ENCODE measurements around the gene RAVER1. TPM values are rescaled to one million over a fixed set of nuclear protein-coding genes. Genes with fewer than 3 reads are reported as not detected.
"Not testable (repeated sequence)": the region's sequence is repeated elsewhere in the genome, so short reads cannot be mapped to it uniquely, and the experiment has no call there.

Gene RAVER1
- total RNA-seq, 4 donors from 2014 or later, result 15.6 to 33.2 (median 21.8) TPM

DNA sequence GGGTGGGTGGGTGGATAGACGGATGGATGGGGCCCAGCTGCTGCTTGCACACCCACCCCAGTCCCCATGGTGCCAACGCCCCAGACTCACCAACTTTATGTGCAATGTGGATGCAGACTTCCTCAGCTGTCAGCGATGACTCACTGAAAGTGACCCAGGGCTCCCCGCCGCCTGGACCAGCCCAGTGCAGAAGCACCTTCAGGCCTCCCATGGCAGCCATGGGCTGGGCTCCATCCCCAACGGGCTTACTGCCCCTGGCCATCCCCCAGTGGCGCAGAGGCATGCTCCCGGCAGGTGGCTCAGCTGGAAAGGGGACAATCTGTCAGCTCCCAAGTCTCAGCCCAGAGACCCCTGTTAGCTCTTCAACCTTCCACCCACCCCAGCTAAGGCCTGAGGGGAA is 44.8 kb upstream of the RAVER1 start:
- TF ChIP-seq POLR2A (IDR thresholded peaks at IDR 0.05) (no peak), EP300 (IDR thresholded peaks at IDR 0.05) (no peak), POLR2AphosphoS5 (IDR thresholded peaks at IDR 0.05) (no peak)
- TF ChIP-seq, protein P1, sequence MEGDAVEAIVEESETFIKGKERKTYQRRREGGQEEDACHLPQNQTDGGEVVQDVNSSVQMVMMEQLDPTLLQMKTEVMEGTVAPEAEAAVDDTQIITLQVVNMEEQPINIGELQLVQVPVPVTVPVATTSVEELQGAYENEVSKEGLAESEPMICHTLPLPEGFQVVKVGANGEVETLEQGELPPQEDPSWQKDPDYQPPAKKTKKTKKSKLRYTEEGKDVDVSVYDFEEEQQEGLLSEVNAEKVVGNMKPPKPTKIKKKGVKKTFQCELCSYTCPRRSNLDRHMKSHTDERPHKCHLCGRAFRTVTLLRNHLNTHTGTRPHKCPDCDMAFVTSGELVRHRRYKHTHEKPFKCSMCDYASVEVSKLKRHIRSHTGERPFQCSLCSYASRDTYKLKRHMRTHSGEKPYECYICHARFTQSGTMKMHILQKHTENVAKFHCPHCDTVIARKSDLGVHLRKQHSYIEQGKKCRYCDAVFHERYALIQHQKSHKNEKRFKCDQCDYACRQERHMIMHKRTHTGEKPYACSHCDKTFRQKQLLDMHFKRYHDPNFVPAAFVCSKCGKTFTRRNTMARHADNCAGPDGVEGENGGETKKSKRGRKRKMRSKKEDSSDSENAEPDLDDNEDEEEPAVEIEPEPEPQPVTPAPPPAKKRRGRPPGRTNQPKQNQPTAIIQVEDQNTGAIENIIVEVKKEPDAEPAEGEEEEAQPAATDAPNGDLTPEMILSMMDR (IDR thresholded peaks at IDR 0.05), result no peak
- Histone ChIP-seq H3K4me1 (peaks cover 0 to 22% (median 4%) of the 10 kb centered on the region in 3 donors), H3K36me3 (peaks cover 0 to 45% of the 10 kb centered on the region in 2 donors), H3K9me3 (no peaks in the 10 kb centered on the region), H3K27ac (no peak overlapping the region), H3K4me3 (no peak overlapping the region), H3K27me3 (no peaks in the 10 kb centered on the region)
- no peak for ATAC-seq
- 80 to 92% methylated on average over 1 to 6 of the region's 8 CpGs for WGBS, 2 donors (ENCODE audit: low coverage in 1 of 2)

DNA sequence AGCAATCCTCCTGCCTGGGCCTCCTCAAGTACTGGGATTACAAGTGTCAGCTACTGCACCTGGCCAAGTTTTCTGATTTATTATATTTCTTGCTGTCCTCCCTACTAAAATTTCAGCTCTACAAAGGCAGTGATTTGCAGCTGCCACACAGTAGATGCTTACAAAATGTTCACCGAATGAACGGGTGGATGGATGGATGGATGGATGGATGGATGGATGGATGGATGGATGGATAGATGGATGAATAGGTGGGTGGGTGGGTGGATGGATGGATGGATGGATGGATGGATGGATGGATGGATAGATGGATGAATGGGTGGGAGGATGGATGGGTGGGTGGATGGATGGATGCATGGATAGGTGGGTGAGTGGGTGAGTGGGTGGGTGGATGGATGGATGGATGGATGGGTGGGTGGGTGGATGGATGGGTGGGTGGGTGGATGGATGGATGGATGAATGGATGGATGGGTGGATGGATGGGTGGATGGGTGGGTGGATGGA is 43.9 kb upstream of the RAVER1 start:
- H3K9me3 ChIP-seq, H3K27me3 ChIP-seq, H3K27ac ChIP-seq, H3K4me3 ChIP-seq, ATAC-seq: not testable (repeated sequence)
- WGBS, 2 donors (ENCODE audit: low coverage in 1 of 2), result 100% methylated on average over 2 of the region's 2 CpGs; no CpG with 5 or more reads in 1 of the 2 donors
- H3K4me1 ChIP-seq, result peaks cover 0 to 22% (median 4%) of the 10 kb centered on the region in 3 donors
- H3K36me3 ChIP-seq, result peaks cover 0 to 53% of the 10 kb centered on the region in 2 donors

DNA sequence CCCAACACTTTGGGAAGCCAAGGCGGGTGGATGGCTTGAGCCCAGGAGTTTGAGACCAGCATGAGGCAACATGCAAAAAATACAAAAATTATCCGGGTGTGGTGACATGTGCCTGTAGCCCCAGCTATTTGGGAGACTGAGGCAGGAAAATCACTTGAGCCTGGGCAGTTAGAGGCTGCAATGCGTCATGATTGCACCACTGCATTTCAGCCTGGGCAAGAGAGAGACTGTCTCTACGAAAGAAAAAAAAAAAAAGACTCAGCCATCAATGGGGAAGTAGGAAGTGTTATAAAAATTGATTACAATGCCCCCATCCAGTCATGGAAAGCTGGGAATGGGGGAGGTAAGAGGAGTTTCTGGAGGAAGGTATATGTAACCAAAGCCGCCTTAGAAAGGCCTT is 41.6 kb upstream of the RAVER1 start:
- WGBS, 2 donors (ENCODE audit: low coverage in 1 of 2), result 90 to 100% methylated on average over 4 to 5 of the region's 5 CpGs
- Histone ChIP-seq H3K36me3 (peaks cover 0 to 75% of the 10 kb centered on the region in 2 donors), H3K4me1 (peaks cover 0 to 15% (median 0%) of the 10 kb centered on the region in 3 donors), H3K27ac (no peak overlapping the region), H3K27me3 (no peaks in the 10 kb centered on the region), H3K9me3 (no peaks in the 10 kb centered on the region), H3K4me3 (no peak overlapping the region)
- no peak for ATAC-seq
- no peak for TF ChIP-seq POLR2A (IDR thresholded peaks at IDR 0.05)
- TF ChIP-seq, protein P1 (IDR thresholded peaks at IDR 0.05), result no peak
- TF ChIP-seq POLR2AphosphoS5 (IDR thresholded peaks at IDR 0.05), result no peak
- TF ChIP-seq EP300 (IDR thresholded peaks at IDR 0.05), result no peak

DNA sequence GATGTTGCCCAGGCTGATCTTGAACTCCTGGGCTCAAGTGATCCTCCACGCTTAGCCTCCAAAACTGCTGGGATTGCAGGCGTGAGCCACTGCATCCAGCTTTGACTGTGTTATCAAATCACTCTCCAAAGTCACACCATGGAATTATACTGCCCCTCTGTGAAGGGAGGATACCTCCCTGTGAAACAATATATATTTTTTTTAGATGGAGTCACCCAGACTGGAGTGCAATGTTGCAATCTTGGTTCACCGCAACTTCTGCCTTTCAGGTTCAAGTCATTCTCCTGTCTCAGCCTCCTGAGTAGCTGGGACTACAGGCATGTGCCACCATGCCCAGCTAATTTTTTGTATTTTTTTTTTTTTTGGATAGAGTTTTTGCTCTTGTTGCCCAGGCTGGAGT is 39.4 kb upstream of the RAVER1 start:
- no peaks in the 10 kb centered on the region for H3K4me1 ChIP-seq
- no peaks in the 10 kb centered on the region for H3K9me3 ChIP-seq
- H3K4me3 ChIP-seq, result no peak overlapping the region
- H3K36me3 ChIP-seq, result peaks cover 0 to 90% of the 10 kb centered on the region in 2 donors
- H3K27ac ChIP-seq, result no peak overlapping the region
- 82% methylated on average over 2 of the region's 3 CpGs; no CpG with 5 or more reads in 1 of the 2 donors for WGBS, 2 donors (ENCODE audit: low coverage in 1 of 2)
- TF ChIP-seq, protein P1 (IDR thresholded peaks at IDR 0.05), result no peak
- no peak for TF ChIP-seq POLR2AphosphoS5 (IDR thresholded peaks at IDR 0.05)
- TF ChIP-seq EP300 (IDR thresholded peaks at IDR 0.05), result no peak
- no peak for TF ChIP-seq POLR2A (IDR thresholded peaks at IDR 0.05)
- H3K27me3 ChIP-seq, result no peaks in the 10 kb centered on the region
- ATAC-seq, result no peak

DNA sequence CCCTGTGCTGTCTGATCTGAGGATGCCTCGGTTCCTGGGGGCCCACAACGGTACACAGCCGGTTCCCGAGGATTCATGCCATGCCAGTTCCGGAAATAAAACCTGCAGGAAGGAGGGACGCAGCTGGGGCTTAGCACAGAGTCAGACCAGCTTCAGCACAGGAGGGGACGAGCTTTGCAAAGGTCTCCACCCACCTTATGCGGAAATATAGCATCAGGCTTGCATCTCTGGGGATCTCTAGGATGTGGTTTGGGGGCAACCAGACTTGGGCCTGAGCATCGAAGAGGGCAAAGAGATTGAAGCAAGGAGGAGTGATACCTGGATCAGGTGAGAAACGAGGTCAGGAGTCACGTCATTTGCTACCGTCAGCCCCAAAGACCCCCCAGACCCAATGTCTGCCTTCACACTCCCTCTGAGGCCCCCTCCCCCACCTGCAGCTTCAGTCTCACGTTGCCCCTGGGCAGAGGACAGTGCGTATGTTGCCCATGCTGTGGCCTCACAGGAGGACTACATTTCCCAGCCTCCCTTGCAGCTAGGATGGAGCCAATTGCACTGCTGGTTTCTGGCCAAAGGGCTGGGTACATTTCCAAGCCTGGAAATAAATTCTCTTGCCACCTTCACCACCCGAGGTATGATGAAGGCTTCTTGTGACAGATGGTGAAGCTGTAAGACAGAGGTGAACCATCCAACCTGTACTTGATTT is 34.9 kb upstream of the RAVER1 start:
- no peak overlapping the region for H3K4me3 ChIP-seq
- WGBS, 2 donors (ENCODE audit: low coverage in 1 of 2), result 83 to 88% methylated on average over 2 of the region's 15 CpGs
- H3K27ac ChIP-seq, result no peak overlapping the region
- TF ChIP-seq POLR2AphosphoS5 (IDR thresholded peaks at IDR 0.05) (no peak), EP300 (IDR thresholded peaks at IDR 0.05) (no peak), POLR2A (IDR thresholded peaks at IDR 0.05) (no peak)
- TF ChIP-seq, protein P1 (IDR thresholded peaks at IDR 0.05), result no peak
- ATAC-seq, result no peak
- H3K4me1 ChIP-seq, result no peaks in the 10 kb centered on the region
- H3K36me3 ChIP-seq, result peaks cover 0 to 98% of the 10 kb centered on the region in 2 donors
- H3K27me3 ChIP-seq, result no peaks in the 10 kb centered on the region
- H3K9me3 ChIP-seq, result no peaks in the 10 kb centered on the region

DNA sequence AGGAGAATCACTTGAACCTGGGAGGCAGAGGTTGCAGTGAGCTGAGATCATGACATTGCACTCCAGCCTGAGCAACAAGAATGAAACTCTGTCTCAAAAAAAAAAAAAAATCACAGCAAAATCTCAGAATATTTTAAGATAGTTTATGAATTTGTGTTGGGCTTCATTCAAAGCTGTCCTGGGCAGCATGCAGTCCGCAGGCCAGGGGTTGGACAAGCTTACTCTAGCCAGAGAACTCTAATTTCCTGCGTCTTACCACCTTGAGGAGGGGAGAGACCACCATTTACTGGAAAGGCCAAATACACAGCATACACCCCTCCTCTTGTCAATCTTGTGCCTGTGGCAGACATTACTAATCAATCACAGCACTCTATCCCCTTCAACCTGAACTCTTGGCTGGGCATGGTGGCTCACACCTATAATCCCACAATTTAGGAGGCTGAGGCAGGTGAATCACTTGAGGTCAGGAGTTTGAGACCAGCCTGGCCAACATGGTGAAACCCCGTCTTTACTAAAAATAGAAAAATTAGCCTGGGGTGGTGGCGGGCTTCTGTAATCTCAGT is 33.7 kb upstream of the RAVER1 start:
- H3K36me3 ChIP-seq, result peaks cover 0 to 100% of the 10 kb centered on the region in 2 donors
- not testable (repeated sequence) for H3K4me3 ChIP-seq, H3K4me1 ChIP-seq, H3K9me3 ChIP-seq, H3K27me3 ChIP-seq, H3K27ac ChIP-seq, ATAC-seq
- WGBS, 2 donors (ENCODE audit: low coverage in 1 of 2), result 97% methylated on average over 3 of the region's 4 CpGs; no CpG with 5 or more reads in 1 of the 2 donors

All from gastroesophageal sphincter (tissue), 4 donors.